22Rv1 (cell line): Measurements from ENCODE around the gene OST4.

Experiments used
- CTCF ChIP-seq: fragments of 450-650 bp; IDR thresholded peaks from 2 replicates; pipeline ENCODE4 v1.5.1; 2017; ENCODE audit warnings: mild to moderate bottlenecking
- ZFX ChIP-seq: fragments of 450-650 bp; IDR thresholded peaks from 2 replicates; pipeline ENCODE4 v1.6.1; 2017; ENCODE audit warnings: antibody characterized with exemption, borderline replicate concordance

GRCh38 chr2:27083410-27084296, 12.2 kb upstream of the OST4 start:
- TF ChIP-seq CTCF (no peak), ZFX (no peak)
